ENCODE results near the gene ARL5B. TPM values are rescaled to one million over a fixed set of nuclear protein-coding genes. Genes with fewer than 3 reads are reported as not detected.

The ARL5B gene
- total and polyA plus RNA-seq, 9 of the 15 experiments (the other 6 are each of a cell fraction or from before 2014, with no cell fraction given): 4.1 to 22.2 (median 15.1) TPM

DNA sequence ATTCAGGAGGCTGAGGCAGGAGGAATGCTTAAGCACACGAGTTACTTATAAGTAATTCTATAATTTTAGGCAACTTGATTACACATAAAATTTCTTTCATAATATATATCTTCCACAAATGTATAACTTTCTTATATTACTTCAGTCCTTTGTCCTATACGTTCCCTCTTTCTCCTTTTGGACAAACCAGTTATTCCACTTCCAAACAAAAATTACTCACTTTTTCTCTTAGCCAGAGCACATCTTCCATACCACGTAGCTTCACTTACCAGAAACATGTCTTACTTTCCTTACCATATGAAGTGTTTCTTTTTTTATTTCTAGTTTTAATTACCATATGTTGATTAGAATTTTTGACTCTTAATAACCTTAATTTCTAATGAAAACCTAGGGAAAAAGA is 64.6 kb downstream of the ARL5B start:
- in situ Hi-C loops (cut with MboI): no loop called here
- Histone ChIP-seq H3K9ac (ENCODE audit: insufficient read depth in 1 of 2, low read depth in 2 of 2, low read length in 2 of 2) (no peak overlapping the region), H3K27ac (ENCODE audit: extremely low read depth, low read depth, low read length) (no peak overlapping the region), H3K36me3 (ENCODE audit: control insufficient read depth, insufficient read depth, low read length) (no peaks in the 10 kb centered on the region), H3K4me2 (ENCODE audit: insufficient read depth, low read length) (no peak overlapping the region), H3K4me1 (replicated peaks in 1 of 2; ENCODE audit: control insufficient read depth in 2 of 2, insufficient read depth in 2 of 2, low read length in 2 of 2) (no peaks in the 10 kb centered on the region; a peak in 1 of 5 replicates), H3K9me1 (ENCODE audit: control insufficient read depth, insufficient read depth, low read length) (no peaks in the 10 kb centered on the region), H4K20me1 (replicated peaks; ENCODE audit: control insufficient read depth, insufficient read depth, low read length) (no peaks in the 10 kb centered on the region), H3K79me2 (ENCODE audit: control insufficient read depth, insufficient read depth, low read length) (no peaks in the 10 kb centered on the region), H3K4me3 (no peak overlapping the region), H2AFZ (ENCODE audit: low read depth, low read length) (no peak overlapping the region), H3K9me3 (replicated peaks; ENCODE audit: control insufficient read depth, insufficient read depth, low read depth, low read length) (no peaks in the 10 kb centered on the region), H3K27me3 (ENCODE audit: control insufficient read depth in 2 of 2, insufficient read depth in 2 of 2, low read length in 2 of 2) (no peaks in the 10 kb centered on the region)
- 0% methylated on average over 3 of the region's 3 CpGs for WGBS (ENCODE audit: insufficient coverage, low coverage, missing lambda C conversion rate)
- BruUV-seq (replicated peaks): no TSS peak
- intact Hi-C loops (cut with micrococcal nuclease): no loop called here
- no peak for FAIRE-seq
- no peak for ATAC-seq
- TF ChIP-seq CHD2 (IDR thresholded peaks at IDR 0.05; ENCODE audit: low read depth, low read length) (no peak), RBM15 (IDR thresholded peaks at IDR 0.05; ENCODE audit: insufficient read depth, low read length) (no peak), ZFP36 (IDR thresholded peaks at IDR 0.05; ENCODE audit: low read depth, low read length, partially characterized antibody) (no peak), ZNF384 (IDR thresholded peaks at IDR 0.05; ENCODE audit: low read depth, low read length) (no peak), GATA2 (CRISPR knock-in tag; IDR thresholded peaks at IDR 0.05) (no peak), JUND (IDR thresholded peaks at IDR 0.05; ENCODE audit: borderline replicate concordance, low read depth, low read length) (no peak), JUND (tag; IDR thresholded peaks at IDR 0.05; ENCODE audit: borderline replicate concordance, low read depth, low read length) (no peak), FOXK2 (conservative IDR thresholded peaks at IDR 0.05 in 1 of 2, IDR thresholded peaks at IDR 0.05 in 1 of 2; ENCODE audit: low read depth in 2 of 2) (no peak)
- TF ChIP-seq, protein P1, sequence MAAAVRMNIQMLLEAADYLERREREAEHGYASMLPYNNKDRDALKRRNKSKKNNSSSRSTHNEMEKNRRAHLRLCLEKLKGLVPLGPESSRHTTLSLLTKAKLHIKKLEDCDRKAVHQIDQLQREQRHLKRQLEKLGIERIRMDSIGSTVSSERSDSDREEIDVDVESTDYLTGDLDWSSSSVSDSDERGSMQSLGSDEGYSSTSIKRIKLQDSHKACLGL (CRISPR knock-in tag; IDR thresholded peaks at IDR 0.05; ENCODE audit: borderline replicate concordance, poor library complexity, severe bottlenecking): no peak
- TF ChIP-seq, protein P2, sequence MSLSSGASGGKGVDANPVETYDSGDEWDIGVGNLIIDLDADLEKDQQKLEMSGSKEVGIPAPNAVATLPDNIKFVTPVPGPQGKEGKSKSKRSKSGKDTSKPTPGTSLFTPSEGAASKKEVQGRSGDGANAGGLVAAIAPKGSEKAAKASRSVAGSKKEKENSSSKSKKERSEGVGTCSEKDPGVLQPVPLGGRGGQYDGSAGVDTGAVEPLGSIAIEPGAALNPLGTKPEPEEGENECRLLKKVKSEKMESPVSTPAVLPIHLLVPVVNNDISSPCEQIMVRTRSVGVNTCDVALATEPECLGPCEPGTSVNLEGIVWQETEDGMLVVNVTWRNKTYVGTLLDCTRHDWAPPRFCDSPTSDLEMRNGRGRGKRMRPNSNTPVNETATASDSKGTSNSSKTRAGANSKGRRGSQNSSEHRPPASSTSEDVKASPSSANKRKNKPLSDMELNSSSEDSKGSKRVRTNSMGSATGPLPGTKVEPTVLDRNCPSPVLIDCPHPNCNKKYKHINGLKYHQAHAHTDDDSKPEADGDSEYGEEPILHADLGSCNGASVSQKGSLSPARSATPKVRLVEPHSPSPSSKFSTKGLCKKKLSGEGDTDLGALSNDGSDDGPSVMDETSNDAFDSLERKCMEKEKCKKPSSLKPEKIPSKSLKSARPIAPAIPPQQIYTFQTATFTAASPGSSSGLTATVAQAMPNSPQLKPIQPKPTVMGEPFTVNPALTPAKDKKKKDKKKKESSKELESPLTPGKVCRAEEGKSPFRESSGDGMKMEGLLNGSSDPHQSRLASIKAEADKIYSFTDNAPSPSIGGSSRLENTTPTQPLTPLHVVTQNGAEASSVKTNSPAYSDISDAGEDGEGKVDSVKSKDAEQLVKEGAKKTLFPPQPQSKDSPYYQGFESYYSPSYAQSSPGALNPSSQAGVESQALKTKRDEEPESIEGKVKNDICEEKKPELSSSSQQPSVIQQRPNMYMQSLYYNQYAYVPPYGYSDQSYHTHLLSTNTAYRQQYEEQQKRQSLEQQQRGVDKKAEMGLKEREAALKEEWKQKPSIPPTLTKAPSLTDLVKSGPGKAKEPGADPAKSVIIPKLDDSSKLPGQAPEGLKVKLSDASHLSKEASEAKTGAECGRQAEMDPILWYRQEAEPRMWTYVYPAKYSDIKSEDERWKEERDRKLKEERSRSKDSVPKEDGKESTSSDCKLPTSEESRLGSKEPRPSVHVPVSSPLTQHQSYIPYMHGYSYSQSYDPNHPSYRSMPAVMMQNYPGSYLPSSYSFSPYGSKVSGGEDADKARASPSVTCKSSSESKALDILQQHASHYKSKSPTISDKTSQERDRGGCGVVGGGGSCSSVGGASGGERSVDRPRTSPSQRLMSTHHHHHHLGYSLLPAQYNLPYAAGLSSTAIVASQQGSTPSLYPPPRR (CRISPR knock-in tag; IDR thresholded peaks at IDR 0.05; ENCODE audit: borderline replicate concordance): no peak
- ChIA-PET CTCF (ENCODE audit: low intra/inter-chr PET ratio) (no interaction called here), POLR2A (no interaction called here)
- no peak for DNase-seq (ENCODE audit: extremely low read depth in 1 of 4, low spot score in 3 of 4)
